ENCODE results near the gene RBM26. TPM values are rescaled to one million over a fixed set of nuclear protein-coding genes. Genes with fewer than 3 reads are reported as not detected.
"Not testable (repeated sequence)": the region's sequence is repeated elsewhere in the genome, so short reads cannot be mapped to it uniquely, and the experiment has no call there.

RBM26 gene
- total RNA-seq, 1 donor = 17.8 TPM

GRCh38 chr13:79283742-79284141 is 122.3 kb downstream of the RBM26 start:
- DNase-seq (ENCODE audit: low read depth in 2 of 3, low spot score in 2 of 3) = no peak

- no peak for DNase-seq (ENCODE audit: low read depth in 2 of 3, low spot score in 2 of 3)
Measured at GRCh38 chr13:79282976-79283375, 123.1 kb downstream of the RBM26 start.

DNA sequence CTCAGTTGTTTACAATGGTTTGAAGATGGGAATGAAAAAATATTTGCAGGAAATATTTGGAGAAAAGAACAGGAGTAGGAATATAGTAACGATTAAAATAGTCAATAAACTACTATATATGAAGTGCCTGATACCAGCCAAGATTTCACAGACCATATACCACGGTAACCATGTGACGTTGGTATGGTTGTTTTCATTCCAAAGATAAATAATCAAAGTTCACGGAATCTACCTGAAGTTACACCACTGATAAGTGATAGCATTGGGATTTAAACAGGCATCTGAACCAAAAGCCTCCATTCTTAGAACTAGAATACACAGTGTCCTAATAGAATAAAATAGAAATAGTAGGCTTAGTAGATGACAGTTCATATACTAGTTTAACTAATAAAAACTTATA is 123.5 kb downstream of the RBM26 start:
- no peak for DNase-seq (ENCODE audit: low read depth in 2 of 3, low spot score in 2 of 3)

DNA sequence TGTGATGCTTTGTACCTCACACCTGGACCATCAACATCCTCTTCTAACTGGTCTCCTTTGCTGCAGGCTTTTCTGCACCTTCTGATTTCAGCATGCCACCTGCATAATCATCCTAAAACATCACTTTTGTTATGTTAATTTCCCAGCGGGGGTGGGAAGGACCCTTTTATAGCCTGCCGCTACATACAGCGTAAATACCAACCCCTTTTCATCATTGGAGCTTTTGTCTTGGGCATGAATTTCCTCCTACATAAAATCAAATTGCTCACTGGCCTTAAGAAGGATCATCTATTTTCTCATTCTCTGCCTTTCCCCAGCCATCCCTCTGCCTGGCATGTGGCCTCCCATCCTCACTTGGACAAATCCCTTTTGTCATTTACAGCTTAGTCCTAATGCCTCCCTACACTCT is 124.7 kb downstream of the RBM26 start:
- no peak for DNase-seq (ENCODE audit: low read depth in 2 of 3, low spot score in 2 of 3)

DNA sequence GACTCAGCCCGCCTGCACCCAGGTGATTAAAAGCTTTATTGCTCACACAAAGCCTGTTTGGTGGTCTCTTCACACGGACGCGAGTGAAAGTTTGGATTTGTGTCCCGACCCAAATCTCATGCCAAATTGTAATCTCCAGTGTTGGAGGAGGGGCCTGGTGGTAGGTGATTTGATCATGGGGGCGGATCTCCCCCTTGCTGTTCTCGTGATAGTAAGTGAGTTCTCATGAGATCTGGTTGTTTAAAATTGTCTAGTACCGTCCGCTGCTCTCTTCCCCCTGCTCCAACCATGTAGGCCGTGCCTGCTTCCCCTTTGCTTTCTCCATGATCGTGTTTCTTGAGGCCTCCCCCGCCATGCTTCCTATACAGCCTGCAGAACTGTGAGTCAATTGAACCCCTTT is 126.3 kb downstream of the RBM26 start:
- not testable (repeated sequence) for DNase-seq (ENCODE audit: low read depth in 2 of 3, low spot score in 2 of 3)

- no peak for DNase-seq (ENCODE audit: low read depth in 2 of 3, low spot score in 2 of 3)
Measured at GRCh38 chr13:79273045-79273444, 133.0 kb downstream of the RBM26 start.

DNA sequence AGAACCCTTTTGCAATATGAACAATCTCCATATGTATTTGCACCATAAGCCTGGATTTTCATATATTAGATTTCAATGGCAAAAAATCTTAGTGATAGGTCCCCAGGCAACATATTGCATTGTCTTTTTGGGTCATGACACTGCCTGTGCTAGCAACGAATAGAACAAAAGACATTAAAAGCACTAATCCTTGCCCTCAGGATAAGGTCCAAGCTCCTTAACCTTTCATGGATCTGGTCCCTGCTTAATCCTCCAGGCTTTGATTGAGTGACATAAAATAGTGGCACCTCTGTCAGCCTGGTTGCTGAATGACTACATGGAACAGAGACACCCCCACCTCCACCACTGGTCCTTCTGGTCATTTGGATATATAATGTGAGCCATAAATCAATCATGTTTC is 134.4 kb downstream of the RBM26 start:
- no peak for DNase-seq (ENCODE audit: low read depth in 2 of 3, low spot score in 2 of 3)

GRCh38 chr13:79270859-79271258 is 135.2 kb downstream of the RBM26 start:
- no peak for DNase-seq (ENCODE audit: low read depth in 2 of 3, low spot score in 2 of 3)

Small RNA genes lying within 50 kb of the gene (small RNA-seq; reads per million reads assigned to genes)
- gene RNA5SP33 = not detected

Other genes with a start within 250 kb of the RBM26 start
- gene NDFIP2, start 74.9 kb upstream of the RBM26 start, total RNA-seq = 0.27 TPM

All from hematopoietic multipotent progenitor cell (in vitro differentiated cells).